CD14-positive monocyte (primary cell): ENCODE results near the gene AMELY. TPM values are rescaled to one million over a fixed set of nuclear protein-coding genes. Genes with fewer than 3 reads are reported as not detected.

Source experiments
- DNase-seq, 3 donors: peaks; one replicate each; pipeline ENCODE4 v3.0.0-alpha.2; 2011 to 2022
- H2AFZ ChIP-seq: 2 replicates; pipeline ENCODE4 v1.6.0; 2012; ENCODE audit warnings: mild to moderate bottlenecking, low read depth, low read length, inconsistent platforms; ENCODE audit not compliant: insufficient read depth, poor library complexity, severe bottlenecking
- H3K27ac ChIP-seq, 2 donors: 1 replicate in 1 of 2; 2 replicates in 1 of 2; pipeline ENCODE4 v1.5.1; 2012 to 2013; ENCODE audit warnings: low read length in 2 of 2, control low read depth in 1 of 2, inconsistent platforms in 1 of 2, low read depth in 1 of 2, mild to moderate bottlenecking in 1 of 2
- H3K27me3 ChIP-seq, 2 donors: one replicate each; pipeline versions ENCODE4 v1.6.0 to v1.6.1; 2011 to 2013; ENCODE audit warnings: low read length in 2 of 2; ENCODE audit not compliant: control insufficient read depth in 2 of 2, insufficient read depth in 2 of 2
- H3K36me3 ChIP-seq, 2 donors: replicated peaks in 1 of 2; 1 replicate in 1 of 2; 2 replicates in 1 of 2; pipeline versions ENCODE4 v1.5.1 to v1.6.1; 2012 to 2013; ENCODE audit warnings: low read length in 2 of 2, control low read depth in 1 of 2, inconsistent platforms in 1 of 2, mild to moderate bottlenecking in 1 of 2; ENCODE audit not compliant: insufficient read depth in 2 of 2, control insufficient read depth in 1 of 2
- H3K4me1 ChIP-seq, 2 donors: 1 replicate in 1 of 2; 2 replicates in 1 of 2; pipeline versions ENCODE4 v1.5.1 to v1.6.1; 2012 to 2013; ENCODE audit warnings: low read length in 2 of 2, control low read depth in 1 of 2, inconsistent platforms in 1 of 2, mild to moderate bottlenecking in 1 of 2, moderate library complexity in 1 of 2; ENCODE audit not compliant: insufficient read depth in 2 of 2, control insufficient read depth in 1 of 2
- H3K4me2 ChIP-seq: replicated peaks from 2 replicates; pipeline ENCODE3; 2012; ENCODE audit warnings: low read length, moderate library complexity, mild to moderate bottlenecking; ENCODE audit not compliant: poor library complexity, severe bottlenecking; ENCODE audit errors: extremely low read depth
- H3K4me3 ChIP-seq, 3 experiments: fragments of 200-600 bp in 1 of 3; sonication (generic) in 1 of 3; replicated peaks in 1 of 3; 1 replicate in 2 of 3; 2 replicates in 1 of 3; pipeline ENCODE4 v1.5.1; 2011 to 2013; ENCODE audit warnings: low read length in 3 of 3, mild to moderate bottlenecking in 3 of 3, control low read depth in 2 of 3, low read depth in 2 of 3, inconsistent platforms in 1 of 3, moderate library complexity in 1 of 3
- H3K79me2 ChIP-seq: 2 replicates; pipeline ENCODE4 v1.6.0; 2012; ENCODE audit warnings: mild to moderate bottlenecking, control low read depth, inconsistent platforms, low read length, moderate library complexity; ENCODE audit not compliant: insufficient read depth
- H3K9ac ChIP-seq: 2 replicates; pipeline ENCODE4 v1.6.0; 2017; ENCODE audit warnings: low read length, mild to moderate bottlenecking; ENCODE audit not compliant: insufficient read depth, poor library complexity, severe bottlenecking
- H3K9me3 ChIP-seq, 2 donors: replicated peaks in 1 of 2; 1 replicate in 1 of 2; 2 replicates in 1 of 2; pipeline versions ENCODE4 v1.5.1 to v1.6.1; 2012 to 2013; ENCODE audit warnings: low read length in 2 of 2, control low read depth in 1 of 2; ENCODE audit not compliant: control insufficient read depth in 1 of 2, insufficient read depth in 1 of 2
- H4K20me1 ChIP-seq: 2 replicates; pipeline ENCODE4 v1.6.0; 2012; ENCODE audit warnings: mild to moderate bottlenecking, low read length, control low read depth, moderate library complexity; ENCODE audit not compliant: insufficient read depth
- H3K27ac Mint-ChIP-seq, 7 donors: one replicate each; pipeline ENCODE4 v1.8.0; 2020; ENCODE audit warnings: mild to moderate bottlenecking in 7 of 7, mixed read lengths in 7 of 7, moderate library complexity in 6 of 7, inconsistent platforms in 2 of 7
- H3K27me3 Mint-ChIP-seq, 3 donors: one replicate each; pipeline ENCODE4 v1.8.0; 2021 to 2022; ENCODE audit warnings: low read depth in 3 of 3, mild to moderate bottlenecking in 3 of 3, mixed read lengths in 3 of 3, moderate library complexity in 3 of 3, inconsistent platforms in 1 of 3
- H3K36me3 Mint-ChIP-seq, 2 donors: one replicate each; pipeline ENCODE4 v1.8.0; 2020; ENCODE audit warnings: mixed read lengths in 2 of 2, inconsistent platforms in 1 of 2, mild to moderate bottlenecking in 1 of 2
- H3K4me1 Mint-ChIP-seq: one replicate; pipeline ENCODE4 v1.8.0; 2020; ENCODE audit warnings: mild to moderate bottlenecking, mixed read lengths
- H3K4me3 Mint-ChIP-seq, 2 donors: one replicate each; pipeline ENCODE4 v1.8.0; 2020; ENCODE audit warnings: mild to moderate bottlenecking in 2 of 2, mixed read lengths in 2 of 2, moderate library complexity in 1 of 2
- H3K9me3 Mint-ChIP-seq, 7 donors: one replicate each; pipeline ENCODE4 v1.8.0; 2020 to 2022; ENCODE audit warnings: mixed read lengths in 7 of 7, mild to moderate bottlenecking in 6 of 7, moderate library complexity in 6 of 7, inconsistent platforms in 2 of 7
- CTCF ChIP-seq: fragments of 200-600 bp; IDR thresholded peaks from one replicate; pipeline ENCODE4 v1.8.0; 2022; ENCODE audit warnings: antibody characterized with exemption, mild to moderate bottlenecking
- WGBS: methylation state at CpG from one replicate; pipeline ENCODE4 v1.1.5; 2013; ENCODE audit warnings: missing lambda C conversion rate; ENCODE audit not compliant: insufficient coverage; 5-methylcytosine and 5-hydroxymethylcytosine counted together
- intact Hi-C, 2 donors: fragments of 100-400 bp; cut with micrococcal nuclease; formaldehyde crosslinking; loops; one replicate each; pipeline versions ENCODE4 v1.15.0 to v1.15.1; 2023
- polyA plus RNA-seq, 3 donors: library from polyadenylated mRNA; depleted of rRNA in 1 of 3; unstranded in 2 of 3; stranded (reverse) in 1 of 3; fragments of 300-500 nt in 2 of 3; fragments of >200 nt in 1 of 3; fragmentation: Illumina TruSeq in 2 of 3; gene quantifications; 1 replicate in 2 of 3; 2 replicates in 1 of 3; pipeline ENCODE4 v1.2.3, GENCODE V29; 2012 to 2021

AMELY gene
- polyA plus RNA-seq, 3 donors: not detected

- no peaks in the 10 kb centered on the region for H3K36me3 ChIP-seq
- no peaks in the 10 kb centered on the region for H4K20me1 ChIP-seq
- no peak within 1 kb of the TSS for H2AFZ ChIP-seq
- no peak within 1 kb of the TSS for H3K9ac ChIP-seq
- no peaks in the 10 kb centered on the region for H3K9me3 ChIP-seq
- Mint-ChIP-seq H3K27me3 (peaks cover 0 to 52% (median 39%) of the 10 kb centered on the region in 3 donors), H3K36me3 (no peaks in the 10 kb centered on the region), H3K27ac (no peak within 1 kb of the TSS), H3K4me3 (peak within 1 kb of the TSS; percentile 45 to 67), H3K9me3 (peaks cover 0 to 9% (median 0%) of the 10 kb centered on the region in 7 donors), H3K4me1 (no peaks in the 10 kb centered on the region)
- H3K4me2 ChIP-seq: no peak within 1 kb of the TSS
- 0% methylated on average over 62 of the region's 91 CpGs for WGBS
- no peaks in the 10 kb centered on the region for H3K4me1 ChIP-seq
- H3K79me2 ChIP-seq: no peaks in the 10 kb centered on the region
- no peak for DNase-seq
- no peak within 1 kb of the TSS for H3K27ac ChIP-seq
- TF ChIP-seq CTCF: no peak
- peaks cover 0 to 49% of the 10 kb centered on the region in 2 donors for H3K27me3 ChIP-seq
- no peak within 1 kb of the TSS for H3K4me3 ChIP-seq
- intact Hi-C loops: no loop called here
Observed at GRCh38 chrY:6910372-6911252, 940 bp downstream of the AMELY start, which contains the start of gene TBL1Y. TBL1Y (plus strand) TSS chrY:6910697; CDS start chrY:7025085, 114,388 bp downstream.

- Mint-ChIP-seq H3K27me3 (peaks cover 0 to 52% (median 39%) of the 10 kb centered on the region in 3 donors), H3K4me3 (peak overlapping the region in 1 of 2 donors; percentile 64), H3K27ac (no peak overlapping the region), H3K36me3 (no peaks in the 10 kb centered on the region), H3K9me3 (peaks cover 0 to 9% (median 0%) of the 10 kb centered on the region in 7 donors), H3K4me1 (no peaks in the 10 kb centered on the region)
- Histone ChIP-seq H3K4me3 (no peak overlapping the region), H3K27ac (no peak overlapping the region), H2AFZ (no peak overlapping the region), H3K79me2 (no peaks in the 10 kb centered on the region), H4K20me1 (no peaks in the 10 kb centered on the region), H3K9ac (no peak overlapping the region), H3K9me3 (no peaks in the 10 kb centered on the region), H3K27me3 (peaks cover 0 to 49% of the 10 kb centered on the region in 2 donors), H3K4me1 (no peaks in the 10 kb centered on the region), H3K4me2 (no peak overlapping the region), H3K36me3 (no peaks in the 10 kb centered on the region)
- intact Hi-C loops: no loop called here
- WGBS: no CpG with 5 or more reads among the region's 14 CpGs
- TF ChIP-seq CTCF: no peak
- no peak for DNase-seq
Observed at GRCh38 chrY:6909856-6910255, 1.7 kb downstream of the AMELY start.
